Coronary artery (tissue), 2 donors: ENCODE results near the gene CHD5.
A peak's percentile ranks its signal among the peaks of the same experiment; 100 is the strongest.

Experiments
- DNase-seq: peaks from one replicate; pipeline ENCODE4 v3.0.0-alpha.2; 2017; ENCODE audit warnings: low spot score
- H3K27ac ChIP-seq, 2 donors: fragments of 200-600 bp; sonication (generic); one replicate each; pipeline ENCODE4 v1.5.1; 2016 to 2019
- H3K4me3 ChIP-seq: fragments of 200-600 bp; sonication (generic); 2 replicates; pipeline ENCODE4 v1.5.1; 2016; ENCODE audit warnings: mild to moderate bottlenecking, moderate library complexity
- CTCF ChIP-seq: fragments of 200-600 bp; sonication (generic); IDR thresholded peaks from one replicate; pipeline ENCODE4 v1.5.1; 2019; ENCODE audit warnings: antibody characterized with exemption

CHD5 gene

GRCh38 chr1:6086762-6087376, 93.3 kb downstream of the CHD5 start:
- TF ChIP-seq CTCF: no peak
- H3K27ac ChIP-seq: no peak overlapping the region
- no peak overlapping the region for H3K4me3 ChIP-seq
- no peak for DNase-seq

GRCh38 chr1:6086358-6086757, 93.8 kb downstream of the CHD5 start:
- no peak overlapping the region for H3K4me3 ChIP-seq
- no peak for TF ChIP-seq CTCF
- no peak for DNase-seq
- no peak overlapping the region for H3K27ac ChIP-seq

GRCh38 chr1:6085666-6086065, 94.5 kb downstream of the CHD5 start:
- no peak overlapping the region for H3K4me3 ChIP-seq
- no peak overlapping the region for H3K27ac ChIP-seq
- TF ChIP-seq CTCF: no peak
- DNase-seq: no peak

- no peak for TF ChIP-seq CTCF
- no peak overlapping the region for H3K27ac ChIP-seq
- H3K4me3 ChIP-seq: no peak overlapping the region
- DNase-seq: no peak
These were observed 95.2 kb downstream of the CHD5 start for GRCh38 chr1:6084781-6085495.

GRCh38 chr1:6083801-6084446, 96.2 kb downstream of the CHD5 start:
- Histone ChIP-seq H3K4me3 (no peak overlapping the region), H3K27ac (peak overlapping the region in 1 of 2 donors; percentile 13)
- no peak for TF ChIP-seq CTCF
- no peak for DNase-seq

GRCh38 chr1:6083385-6083784, 96.7 kb downstream of the CHD5 start:
- no peak overlapping the region for H3K4me3 ChIP-seq
- no peak for TF ChIP-seq CTCF
- H3K27ac ChIP-seq: peak overlapping the region in 1 of 2 donors; percentile 13
- DNase-seq: no peak
